ENCODE data around the gene FAM110C. TPM values are rescaled to one million over a fixed set of nuclear protein-coding genes. Genes with fewer than 3 reads are reported as not detected.
A peak's percentile ranks its signal among the peaks of the same experiment; 100 is the strongest.

FAM110C gene
- total RNA-seq, 1 experiment from 2014 or later, result 10.3 TPM

DNA sequence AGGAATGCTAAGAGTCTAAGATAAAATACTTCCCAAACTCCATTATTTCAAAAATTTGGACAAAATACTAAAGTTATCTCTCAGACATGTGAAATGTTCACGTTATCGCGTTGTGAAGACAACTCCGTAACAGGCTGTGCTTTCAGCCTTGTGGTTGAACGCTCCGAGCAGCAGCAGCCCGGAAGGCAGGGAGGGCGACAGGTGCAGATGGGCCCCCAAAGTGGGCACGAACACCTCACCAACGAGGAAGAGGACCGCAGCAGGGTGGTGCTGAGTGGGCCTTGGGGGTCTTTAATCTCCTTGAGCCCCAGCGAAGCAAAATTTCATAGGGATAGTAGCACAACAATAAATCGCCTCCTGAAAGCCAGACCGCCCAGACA lies 1.0 kb upstream of the FAM110C start:
- peaks cover 3% of the 10 kb centered on the region for H3K36me3 Mint-ChIP-seq (ENCODE audit: insufficient read depth, unreplicated experiment)
- peak overlapping the region; percentile 98 for H3K27ac Mint-ChIP-seq (ENCODE audit: low read depth, unreplicated experiment)
- ChIA-PET POLR2A (interaction anchor here (0.7 to 7.1 kb wide), 14 partner anchors 9 to 128 kb away, joined by 3 to 89 read pairs (median 4); no protein-coding TSS in a partner anchor), CTCF (interaction anchor here (1.4 kb wide), 1 partner anchor 22 kb away, joined by 4 read pairs; no protein-coding TSS in a partner anchor)
- H3K4me1 Mint-ChIP-seq (ENCODE audit: insufficient read depth, unreplicated experiment), result peaks cover 21% of the 10 kb centered on the region
- peak overlapping the region; percentile 86 for H3K4me3 Mint-ChIP-seq (ENCODE audit: unreplicated experiment)
- intact Hi-C loops (cut with micrococcal nuclease), result no loop called here
- no peaks in the 10 kb centered on the region for H3K9me3 Mint-ChIP-seq (ENCODE audit: unreplicated experiment)
- TSS peak; percentile 83 for BruUV-seq (replicated peaks)
- TF ChIP-seq, protein P1, sequence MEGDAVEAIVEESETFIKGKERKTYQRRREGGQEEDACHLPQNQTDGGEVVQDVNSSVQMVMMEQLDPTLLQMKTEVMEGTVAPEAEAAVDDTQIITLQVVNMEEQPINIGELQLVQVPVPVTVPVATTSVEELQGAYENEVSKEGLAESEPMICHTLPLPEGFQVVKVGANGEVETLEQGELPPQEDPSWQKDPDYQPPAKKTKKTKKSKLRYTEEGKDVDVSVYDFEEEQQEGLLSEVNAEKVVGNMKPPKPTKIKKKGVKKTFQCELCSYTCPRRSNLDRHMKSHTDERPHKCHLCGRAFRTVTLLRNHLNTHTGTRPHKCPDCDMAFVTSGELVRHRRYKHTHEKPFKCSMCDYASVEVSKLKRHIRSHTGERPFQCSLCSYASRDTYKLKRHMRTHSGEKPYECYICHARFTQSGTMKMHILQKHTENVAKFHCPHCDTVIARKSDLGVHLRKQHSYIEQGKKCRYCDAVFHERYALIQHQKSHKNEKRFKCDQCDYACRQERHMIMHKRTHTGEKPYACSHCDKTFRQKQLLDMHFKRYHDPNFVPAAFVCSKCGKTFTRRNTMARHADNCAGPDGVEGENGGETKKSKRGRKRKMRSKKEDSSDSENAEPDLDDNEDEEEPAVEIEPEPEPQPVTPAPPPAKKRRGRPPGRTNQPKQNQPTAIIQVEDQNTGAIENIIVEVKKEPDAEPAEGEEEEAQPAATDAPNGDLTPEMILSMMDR (IDR thresholded peaks at IDR 0.05; ENCODE audit: unreplicated experiment), result no peak
- no peak for DNase-seq (ENCODE audit: unreplicated experiment)
- H3K27me3 Mint-ChIP-seq (ENCODE audit: insufficient read depth, unreplicated experiment), result no peaks in the 10 kb centered on the region

DNA sequence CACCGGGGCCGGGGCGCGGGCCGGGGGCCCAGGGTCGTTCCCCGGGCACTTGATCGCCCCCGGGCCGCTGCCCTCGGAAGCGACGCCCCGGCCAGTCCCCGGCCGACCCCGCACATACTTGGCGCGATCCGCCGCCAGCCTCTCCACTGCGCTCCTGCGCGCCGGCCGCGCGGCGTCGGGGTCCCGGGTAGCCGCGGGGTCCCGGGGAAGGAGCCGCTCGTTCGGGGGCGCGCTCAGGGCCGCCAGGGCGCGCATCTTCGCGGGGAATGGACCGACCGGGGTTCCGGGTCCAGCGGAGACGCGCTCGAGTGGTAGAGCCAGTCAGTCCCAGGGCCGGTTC lies 204 bp downstream of the FAM110C start:
- peaks cover 21% of the 10 kb centered on the region for H3K4me1 Mint-ChIP-seq (ENCODE audit: insufficient read depth, unreplicated experiment)
- peak overlapping the region; percentile 86 for H3K4me3 Mint-ChIP-seq (ENCODE audit: unreplicated experiment)
- BruUV-seq (replicated peaks), result no TSS peak
- H3K27ac Mint-ChIP-seq (ENCODE audit: low read depth, unreplicated experiment), result no peak overlapping the region
- H3K9me3 Mint-ChIP-seq (ENCODE audit: unreplicated experiment), result no peaks in the 10 kb centered on the region
- no peaks in the 10 kb centered on the region for H3K27me3 Mint-ChIP-seq (ENCODE audit: insufficient read depth, unreplicated experiment)
- peaks cover 15% of the 10 kb centered on the region for H3K36me3 Mint-ChIP-seq (ENCODE audit: insufficient read depth, unreplicated experiment)
- TF ChIP-seq, protein P1 (IDR thresholded peaks at IDR 0.05; ENCODE audit: unreplicated experiment), result no peak
- CTCF ChIA-PET, result interaction anchor here (1.3 to 4.4 kb wide), 4 partner anchors 10 to 96 kb away, joined by 5 to 54 read pairs (median 8); no protein-coding TSS in a partner anchor
- POLR2A ChIA-PET, result interaction anchor here (0.7 to 7.1 kb wide), 18 partner anchors 10 to 98 kb away, joined by 3 to 89 read pairs (median 8); no protein-coding TSS in a partner anchor
- intact Hi-C loops (cut with micrococcal nuclease), result loop anchor here (1.0 kb wide), 1 partner anchor 96 kb away; no protein-coding TSS in a partner anchor
- no peak for DNase-seq (ENCODE audit: unreplicated experiment)

GRCh38 chr2:45342-46130 lies 769 bp downstream of the FAM110C start:
- ChIA-PET CTCF (interaction anchor here (0.6 to 4.4 kb wide), 15 partner anchors 9 to 1380 kb away, joined by 3 to 54 read pairs (median 3); no protein-coding TSS in a partner anchor), POLR2A (interaction anchor here (0.8 to 7.1 kb wide), 21 partner anchors 10 to 130 kb away, joined by 3 to 89 read pairs (median 6); no protein-coding TSS in a partner anchor)
- Mint-ChIP-seq H3K4me3 (ENCODE audit: unreplicated experiment) (peak overlapping the region; percentile 86), H3K36me3 (ENCODE audit: insufficient read depth, unreplicated experiment) (peaks cover 18% of the 10 kb centered on the region), H3K4me1 (ENCODE audit: insufficient read depth, unreplicated experiment) (peaks cover 21% of the 10 kb centered on the region), H3K27me3 (ENCODE audit: insufficient read depth, unreplicated experiment) (no peaks in the 10 kb centered on the region), H3K27ac (ENCODE audit: low read depth, unreplicated experiment) (peak overlapping the region; percentile 59), H3K9me3 (ENCODE audit: unreplicated experiment) (no peaks in the 10 kb centered on the region)
- DNase-seq (ENCODE audit: unreplicated experiment), result peak; percentile 28
- no TSS peak for BruUV-seq (replicated peaks)
- TF ChIP-seq, protein P1 (IDR thresholded peaks at IDR 0.05; ENCODE audit: unreplicated experiment), result no peak
- intact Hi-C loops (cut with micrococcal nuclease), result loop anchor here (1.0 kb wide), 1 partner anchor 97 kb away; no protein-coding TSS in a partner anchor

DNA sequence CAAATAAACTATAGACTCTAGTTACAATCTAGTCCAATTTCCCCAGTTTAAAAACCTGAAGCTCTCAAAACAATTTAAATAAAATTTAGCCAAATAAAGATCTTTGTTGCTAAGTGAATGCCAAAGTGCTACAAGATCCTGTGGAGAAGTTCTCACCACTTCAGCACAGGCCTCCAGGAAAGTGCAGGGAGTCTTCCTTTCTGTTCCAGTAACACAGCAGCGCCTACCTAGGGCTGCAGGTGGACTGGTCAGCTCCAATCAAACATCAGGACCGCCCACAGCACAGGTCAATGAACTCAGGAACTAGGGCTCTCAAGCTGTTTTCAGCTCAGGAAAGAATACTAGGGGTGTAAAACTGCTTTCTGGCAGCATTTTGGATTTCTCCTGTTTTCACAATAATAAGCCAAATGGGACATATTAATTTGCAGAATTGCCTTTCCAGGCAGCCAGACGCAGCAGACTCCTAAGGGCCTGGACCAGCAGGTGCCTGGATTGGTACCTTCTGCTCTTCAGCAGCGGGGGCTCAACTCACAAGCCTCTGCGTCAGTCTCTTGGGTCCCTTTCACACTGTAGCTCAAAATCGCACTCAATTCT lies 1.5 kb downstream of the FAM110C start:
- TF ChIP-seq, protein P1 (IDR thresholded peaks at IDR 0.05; ENCODE audit: unreplicated experiment), result no peak
- DNase-seq (ENCODE audit: unreplicated experiment), result peak; percentile 63
- peaks cover 21% of the 10 kb centered on the region for H3K4me1 Mint-ChIP-seq (ENCODE audit: insufficient read depth, unreplicated experiment)
- ChIA-PET CTCF (interaction anchor here (0.6 to 4.4 kb wide), 18 partner anchors 8 to 1381 kb away, joined by 3 to 54 read pairs (median 3); no protein-coding TSS in a partner anchor), POLR2A (interaction anchor here (0.5 to 7.1 kb wide), 20 partner anchors 10 to 578 kb away, joined by 3 to 89 read pairs (median 7); no protein-coding TSS in a partner anchor)
- H3K27ac Mint-ChIP-seq (ENCODE audit: low read depth, unreplicated experiment), result peak overlapping the region; percentile 59
- intact Hi-C loops (cut with micrococcal nuclease), result no loop called here
- H3K36me3 Mint-ChIP-seq (ENCODE audit: insufficient read depth, unreplicated experiment), result peaks cover 18% of the 10 kb centered on the region
- H3K9me3 Mint-ChIP-seq (ENCODE audit: unreplicated experiment), result no peaks in the 10 kb centered on the region
- BruUV-seq (replicated peaks), result no TSS peak
- no peaks in the 10 kb centered on the region for H3K27me3 Mint-ChIP-seq (ENCODE audit: insufficient read depth, unreplicated experiment)
- peak overlapping the region; percentile 86 for H3K4me3 Mint-ChIP-seq (ENCODE audit: unreplicated experiment)

All from MCF 10A (cell line).